Duodenal mucosa (tissue), 2 donors: Measurements from ENCODE around the gene IQSEC2.

Experiments used
- H3K27ac ChIP-seq: one replicate; pipeline ENCODE4 v1.7.0; 2013; ENCODE audit warnings: low read depth, low read length
- H3K27me3 ChIP-seq, 2 donors: one replicate each; pipeline ENCODE4 v1.7.0; 2013; ENCODE audit warnings: low read length in 2 of 2, control low read depth in 1 of 2; ENCODE audit not compliant: insufficient read depth in 2 of 2, control insufficient read depth in 1 of 2
- H3K36me3 ChIP-seq, 2 donors: one replicate each; pipeline ENCODE4 v1.7.0; 2013; ENCODE audit warnings: low read length in 2 of 2, control low read depth in 1 of 2; ENCODE audit not compliant: insufficient read depth in 2 of 2, control insufficient read depth in 1 of 2
- H3K4me1 ChIP-seq, 2 donors: one replicate each; pipeline ENCODE4 v1.7.0; 2013; ENCODE audit warnings: low read length in 2 of 2, control low read depth in 1 of 2; ENCODE audit not compliant: insufficient read depth in 2 of 2, control insufficient read depth in 1 of 2
- H3K4me3 ChIP-seq, 2 donors: one replicate each; pipeline ENCODE4 v1.7.0; 2013; ENCODE audit warnings: low read length in 2 of 2, low read depth in 1 of 2
- H3K9ac ChIP-seq, 2 donors: one replicate each; pipeline ENCODE4 v1.7.0; 2013; ENCODE audit warnings: low read length in 2 of 2, low read depth in 1 of 2
- H3K9me3 ChIP-seq, 2 donors: one replicate each; pipeline ENCODE4 v1.7.0; 2013; ENCODE audit warnings: low read length in 2 of 2, control low read depth in 1 of 2; ENCODE audit not compliant: control insufficient read depth in 1 of 2

The IQSEC2 gene

GRCh38 chrX:53227224-53227765 is 54.1 kb downstream of the IQSEC2 start:
- Histone ChIP-seq H3K9me3 (no peaks in the 10 kb centered on the region), H3K9ac (no peak overlapping the region), H3K27ac (no peak overlapping the region), H3K4me3 (no peak overlapping the region), H3K36me3 (no peaks in the 10 kb centered on the region), H3K27me3 (no peaks in the 10 kb centered on the region), H3K4me1 (peaks cover 18 to 19% of the 10 kb centered on the region in 2 donors)

GRCh38 chrX:53224860-53225797 is 56.3 kb downstream of the IQSEC2 start, which contains the start of gene KDM5C:
TSS of gene KDM5C (minus strand) at chrX:53225207. CDS start at chrX:53224889, 318 bp downstream.
- Histone ChIP-seq H3K36me3 (peaks cover 0 to 2% of the 10 kb centered on the region in 2 donors), H3K9ac (peak within 1 kb of the TSS; percentile 84 to 95), H3K27me3 (no peaks in the 10 kb centered on the region), H3K4me3 (peak within 1 kb of the TSS; percentile 84 to 88), H3K9me3 (no peaks in the 10 kb centered on the region), H3K27ac (peak within 1 kb of the TSS; percentile 43), H3K4me1 (peaks cover 26 to 27% of the 10 kb centered on the region in 2 donors)

- peak overlapping the region; percentile 84 to 88 for H3K4me3 ChIP-seq
- peak overlapping the region; percentile 84 to 95 for H3K9ac ChIP-seq
- H3K27ac ChIP-seq = peak overlapping the region; percentile 43
Measured at GRCh38 chrX:53223955-53224859, 57.2 kb downstream of the IQSEC2 start.

GRCh38 chrX:53223068-53223693 is 58.2 kb downstream of the IQSEC2 start:
- Histone ChIP-seq H3K9ac (peak overlapping the region; percentile 84 to 95), H3K4me1 (peaks cover 26 to 27% of the 10 kb centered on the region in 2 donors), H3K27ac (no peak overlapping the region), H3K9me3 (no peaks in the 10 kb centered on the region), H3K27me3 (no peaks in the 10 kb centered on the region), H3K4me3 (peak overlapping the region; percentile 84 to 88), H3K36me3 (peaks cover 3 to 20% of the 10 kb centered on the region in 2 donors)

More at GRCh38 chrX:53223955-53224859, 57.2 kb downstream of the IQSEC2 start:
- H3K27me3 ChIP-seq = no peaks in the 10 kb centered on the region
- peaks cover 26 to 27% of the 10 kb centered on the region in 2 donors for H3K4me1 ChIP-seq
- H3K36me3 ChIP-seq = peaks cover 2 to 11% of the 10 kb centered on the region in 2 donors
- H3K9me3 ChIP-seq = no peaks in the 10 kb centered on the region
